Retinal pigment epithelial cell (primary cell): ENCODE results near the gene TTC21B.

ENCODE experiments used
- DNase-seq: peaks from one replicate; pipeline ENCODE4 v3.0.0-alpha.2; 2010; ENCODE audit warnings: low read depth
- H3K4me3 ChIP-seq: 2 replicates; pipeline ENCODE4 v1.5.1; 2011; ENCODE audit warnings: mild to moderate bottlenecking, low read length, control low read depth, moderate library complexity
- TF ChIP-seq, protein P1 (sequence below): conservative IDR thresholded peaks from 2 replicates; pipeline ENCODE4 v1.5.1; 2011; ENCODE audit warnings: low read depth, low read length, control low read depth, inconsistent platforms

TTC21B gene

DNA sequence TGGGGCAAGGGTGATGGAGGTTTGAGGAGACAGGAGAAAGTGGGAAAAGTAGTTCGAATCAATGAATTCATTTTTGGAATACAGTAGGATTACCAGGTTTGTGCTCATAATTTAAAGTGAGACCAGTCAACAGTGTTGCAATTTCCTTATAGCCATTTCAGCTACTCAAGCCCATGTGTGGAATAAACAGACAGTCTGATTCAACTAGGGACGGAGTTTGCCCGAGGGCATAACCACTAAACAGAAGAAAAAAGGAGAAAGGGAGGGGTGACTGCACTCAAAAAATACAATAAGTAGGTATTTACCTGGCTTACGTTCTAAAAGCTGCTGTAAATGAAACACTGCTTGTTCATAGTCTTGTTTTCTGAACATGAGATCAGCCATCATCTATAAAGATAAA is 55.2 kb downstream of the TTC21B start:
- DNase-seq = no peak
- no peak overlapping the region for H3K4me3 ChIP-seq
- TF ChIP-seq, protein P1, sequence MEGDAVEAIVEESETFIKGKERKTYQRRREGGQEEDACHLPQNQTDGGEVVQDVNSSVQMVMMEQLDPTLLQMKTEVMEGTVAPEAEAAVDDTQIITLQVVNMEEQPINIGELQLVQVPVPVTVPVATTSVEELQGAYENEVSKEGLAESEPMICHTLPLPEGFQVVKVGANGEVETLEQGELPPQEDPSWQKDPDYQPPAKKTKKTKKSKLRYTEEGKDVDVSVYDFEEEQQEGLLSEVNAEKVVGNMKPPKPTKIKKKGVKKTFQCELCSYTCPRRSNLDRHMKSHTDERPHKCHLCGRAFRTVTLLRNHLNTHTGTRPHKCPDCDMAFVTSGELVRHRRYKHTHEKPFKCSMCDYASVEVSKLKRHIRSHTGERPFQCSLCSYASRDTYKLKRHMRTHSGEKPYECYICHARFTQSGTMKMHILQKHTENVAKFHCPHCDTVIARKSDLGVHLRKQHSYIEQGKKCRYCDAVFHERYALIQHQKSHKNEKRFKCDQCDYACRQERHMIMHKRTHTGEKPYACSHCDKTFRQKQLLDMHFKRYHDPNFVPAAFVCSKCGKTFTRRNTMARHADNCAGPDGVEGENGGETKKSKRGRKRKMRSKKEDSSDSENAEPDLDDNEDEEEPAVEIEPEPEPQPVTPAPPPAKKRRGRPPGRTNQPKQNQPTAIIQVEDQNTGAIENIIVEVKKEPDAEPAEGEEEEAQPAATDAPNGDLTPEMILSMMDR = no peak

DNA sequence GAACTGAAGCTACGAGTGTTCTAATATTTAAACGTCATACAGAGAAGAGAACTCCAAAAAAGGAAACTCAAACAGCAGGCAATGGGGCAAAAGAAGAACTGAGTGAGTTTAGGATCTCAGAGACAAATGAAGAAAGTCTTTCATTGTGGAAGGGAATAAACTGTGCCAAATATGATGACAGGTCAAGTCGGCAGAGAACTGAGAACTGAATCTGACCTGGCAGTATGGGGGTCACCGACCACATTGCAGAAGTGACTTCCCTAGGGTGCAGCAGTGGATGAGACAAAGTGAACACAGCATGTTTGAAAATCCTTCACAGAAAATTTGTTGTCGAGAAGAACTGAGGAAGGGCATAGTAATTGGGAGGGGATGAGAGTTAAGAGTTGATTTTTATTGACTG is 55.9 kb downstream of the TTC21B start:
- DNase-seq = no peak
- H3K4me3 ChIP-seq = no peak overlapping the region
- TF ChIP-seq, protein P1 = no peak

GRCh38 chr2:165897074-165897473 is 56.5 kb downstream of the TTC21B start:
- TF ChIP-seq, protein P1 = no peak
- no peak overlapping the region for H3K4me3 ChIP-seq
- DNase-seq = no peak

DNA sequence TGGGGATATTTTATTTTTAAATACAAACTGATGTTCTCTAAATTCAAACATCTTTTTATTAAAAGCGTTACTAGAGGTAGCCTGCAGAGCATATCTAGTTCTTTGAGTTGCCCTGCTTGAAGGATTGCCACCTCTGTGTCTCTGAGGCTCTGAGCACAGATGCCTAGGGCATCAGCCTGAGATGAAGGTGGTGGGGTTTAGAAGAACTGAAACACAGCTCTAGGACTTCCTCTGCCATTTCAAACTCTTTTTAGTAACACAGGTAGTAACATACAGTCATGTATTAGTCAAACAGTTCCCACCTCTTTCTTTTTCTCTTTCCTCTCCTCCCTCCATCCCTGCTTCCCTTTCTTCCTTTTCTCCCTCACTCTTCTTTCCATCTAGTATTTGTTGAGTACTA is 57.6 kb downstream of the TTC21B start:
- no peak for DNase-seq
- TF ChIP-seq, protein P1 = no peak
- H3K4me3 ChIP-seq = no peak overlapping the region

DNA sequence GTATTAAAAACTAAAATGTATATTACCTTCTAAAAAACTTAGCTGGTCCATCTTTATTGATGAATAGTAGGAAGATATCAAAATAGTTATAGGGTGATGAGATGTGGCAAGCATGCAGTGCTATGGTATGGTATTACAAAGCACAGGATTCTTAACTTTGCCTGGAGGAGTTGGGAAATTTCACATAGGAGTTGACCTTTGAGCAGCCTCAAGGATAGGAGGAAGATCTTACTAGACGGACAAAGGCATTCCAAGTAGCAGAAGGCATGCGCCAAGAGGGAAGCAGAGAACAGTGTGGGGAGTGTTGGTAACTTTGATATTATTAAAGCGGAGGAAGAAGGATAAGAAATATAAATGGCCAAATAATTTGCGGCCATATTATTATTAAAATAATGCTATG is 60.0 kb downstream of the TTC21B start:
- no peak overlapping the region for H3K4me3 ChIP-seq
- no peak for DNase-seq
- TF ChIP-seq, protein P1 = no peak

DNA sequence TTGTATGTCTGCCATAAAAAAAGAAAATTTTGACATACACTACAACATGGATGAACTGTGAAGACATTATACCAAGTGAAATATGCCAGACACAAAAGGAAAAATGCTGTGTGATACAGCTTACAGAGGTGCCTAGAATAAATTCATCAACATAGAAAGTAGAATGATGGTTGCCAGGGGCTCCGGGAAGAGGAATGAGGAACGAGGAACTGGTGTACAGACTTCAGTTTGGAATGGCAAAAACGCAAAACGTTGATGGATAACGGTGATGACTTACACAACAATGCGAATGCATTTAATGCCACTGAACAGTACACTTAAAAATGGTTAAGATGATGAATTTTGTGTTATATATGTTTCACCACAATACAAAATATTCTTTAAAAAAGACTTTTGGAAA is 61.0 kb downstream of the TTC21B start:
- TF ChIP-seq, protein P1 = no peak
- DNase-seq = no peak
- no peak overlapping the region for H3K4me3 ChIP-seq

- TF ChIP-seq, protein P1 = no peak
- no peak for DNase-seq
- H3K4me3 ChIP-seq = no peak overlapping the region
These were observed 61.6 kb downstream of the TTC21B start for GRCh38 chr2:165891943-165892342.
